Endothelial cell of hepatic sinusoid (primary cell): ENCODE measurements around the gene ATP1A2.
"Not testable (repeated sequence)": the region's sequence is repeated elsewhere in the genome, so short reads cannot be mapped to it uniquely, and the experiment has no call there.

Source experiments
- in situ Hi-C: cut with HindIII; loops from 2 replicates; pipeline ENCODE4 v1.10.0; 2017; ENCODE audit warnings: low sequenced_read_pairs

ATP1A2 gene

GRCh38 chr1:160098852-160099561, 16.6 kb upstream of the ATP1A2 start:
- in situ Hi-C loops = no loop called here

DNA sequence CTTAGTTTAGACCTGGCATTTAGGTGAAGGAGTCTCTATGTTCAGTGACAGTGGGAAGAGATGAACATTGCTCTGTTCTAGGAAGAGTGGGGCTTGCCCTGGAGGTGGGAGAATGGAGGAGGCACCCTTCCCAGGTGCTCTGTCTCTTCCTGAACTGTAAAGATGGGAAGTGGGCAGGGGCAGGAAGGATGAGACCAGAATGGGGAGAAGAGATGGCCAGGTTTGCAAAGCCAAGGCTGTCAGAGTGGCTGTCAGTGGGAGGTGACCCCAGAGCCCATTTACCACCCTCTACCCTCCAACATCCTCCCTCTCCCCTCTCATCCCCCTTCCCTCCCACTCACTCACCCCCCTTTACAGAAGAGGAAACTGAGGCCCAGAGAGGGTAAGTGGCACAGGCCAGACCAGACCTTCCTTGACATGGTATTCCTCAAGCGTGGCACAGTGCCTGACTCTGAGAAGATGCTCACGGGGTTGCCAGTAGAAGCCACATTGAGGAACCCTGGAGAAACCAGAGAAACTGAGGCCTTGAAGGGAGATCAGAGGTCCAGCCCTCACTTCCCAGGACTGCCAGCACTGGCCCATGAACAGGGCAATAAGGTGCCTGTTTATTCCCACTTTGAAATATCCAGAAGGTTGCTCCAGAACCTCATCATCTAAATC, 15.7 kb upstream of the ATP1A2 start:
- in situ Hi-C loops = loop anchor here (10.0 kb wide), 1 partner anchor 155 kb away; no protein-coding TSS in a partner anchor

DNA sequence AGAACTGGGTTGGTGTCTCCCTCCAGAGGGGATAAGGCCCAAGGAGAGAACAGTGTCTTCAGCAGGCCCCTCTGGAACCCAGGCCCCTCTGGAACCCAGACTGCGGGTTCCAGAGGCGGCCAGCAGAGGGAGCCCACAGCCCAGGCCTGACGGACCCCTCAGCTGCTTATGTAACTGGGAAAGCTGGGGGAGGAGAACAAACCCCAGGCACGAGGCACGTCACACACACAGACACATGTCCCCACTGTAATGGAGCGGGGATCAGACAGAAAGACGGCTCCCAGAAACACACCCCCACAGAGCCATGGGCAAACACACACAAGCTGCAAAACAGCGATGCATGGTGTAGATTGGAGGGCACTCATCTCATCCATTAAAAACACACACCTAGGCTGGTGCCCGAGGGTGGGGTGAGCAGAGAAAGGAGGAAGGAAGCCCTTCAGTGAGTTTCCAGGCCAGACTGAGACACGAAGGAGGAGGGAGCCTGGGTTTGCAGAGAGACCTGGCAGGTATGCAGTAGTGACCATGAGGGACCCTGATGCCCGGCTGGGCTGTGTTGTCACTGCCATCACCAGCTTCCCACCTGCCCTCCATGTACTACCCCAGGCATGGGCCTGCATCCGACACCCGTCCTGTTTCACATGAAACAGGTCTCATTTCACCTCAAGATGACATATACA, 14.4 kb upstream of the ATP1A2 start:
- in situ Hi-C loops = loop anchor here (10.0 kb wide), 1 partner anchor 154 kb away; no protein-coding TSS in a partner anchor

- in situ Hi-C loops = loop anchor here (10.0 kb wide), 1 partner anchor 153 kb away; no protein-coding TSS in a partner anchor
These were observed 13.6 kb upstream of the ATP1A2 start for GRCh38 chr1:160101717-160102522.

- in situ Hi-C loops = loop anchor here (10.0 kb wide), 1 partner anchor 151 kb away; no protein-coding TSS in a partner anchor
These were observed 11.7 kb upstream of the ATP1A2 start for GRCh38 chr1:160103658-160104408.

GRCh38 chr1:160104486-160104885, 11.1 kb upstream of the ATP1A2 start:
- in situ Hi-C loops = loop anchor here (10.0 kb wide), 1 partner anchor 150 kb away; no protein-coding TSS in a partner anchor

- in situ Hi-C loops = loop anchor here (10.0 kb wide), 1 partner anchor 150 kb away; no protein-coding TSS in a partner anchor
These were observed 10.4 kb upstream of the ATP1A2 start for GRCh38 chr1:160105155-160105554.

- in situ Hi-C loops = loop anchor here (10.0 kb wide), 1 partner anchor 147 kb away; no protein-coding TSS in a partner anchor
These were observed 8.0 kb upstream of the ATP1A2 start for GRCh38 chr1:160107512-160107911.

GRCh38 chr1:160108888-160109662, 6.5 kb upstream of the ATP1A2 start:
- in situ Hi-C loops = loop anchor here (10.0 kb wide), 1 partner anchor 146 kb away; no protein-coding TSS in a partner anchor

GRCh38 chr1:160109686-160110085, 5.9 kb upstream of the ATP1A2 start:
- in situ Hi-C loops = loop anchor here (10.0 kb wide), 1 partner anchor 145 kb away; no protein-coding TSS in a partner anchor

GRCh38 chr1:160111462-160111861, 4.1 kb upstream of the ATP1A2 start:
- in situ Hi-C loops = not testable (repeated sequence)

GRCh38 chr1:160112357-160112756, 3.2 kb upstream of the ATP1A2 start:
- in situ Hi-C loops = no loop called here

GRCh38 chr1:160113407-160113806, 2.2 kb upstream of the ATP1A2 start:
- in situ Hi-C loops = no loop called here

GRCh38 chr1:160114085-160114484, 1.5 kb upstream of the ATP1A2 start:
- in situ Hi-C loops = no loop called here

DNA sequence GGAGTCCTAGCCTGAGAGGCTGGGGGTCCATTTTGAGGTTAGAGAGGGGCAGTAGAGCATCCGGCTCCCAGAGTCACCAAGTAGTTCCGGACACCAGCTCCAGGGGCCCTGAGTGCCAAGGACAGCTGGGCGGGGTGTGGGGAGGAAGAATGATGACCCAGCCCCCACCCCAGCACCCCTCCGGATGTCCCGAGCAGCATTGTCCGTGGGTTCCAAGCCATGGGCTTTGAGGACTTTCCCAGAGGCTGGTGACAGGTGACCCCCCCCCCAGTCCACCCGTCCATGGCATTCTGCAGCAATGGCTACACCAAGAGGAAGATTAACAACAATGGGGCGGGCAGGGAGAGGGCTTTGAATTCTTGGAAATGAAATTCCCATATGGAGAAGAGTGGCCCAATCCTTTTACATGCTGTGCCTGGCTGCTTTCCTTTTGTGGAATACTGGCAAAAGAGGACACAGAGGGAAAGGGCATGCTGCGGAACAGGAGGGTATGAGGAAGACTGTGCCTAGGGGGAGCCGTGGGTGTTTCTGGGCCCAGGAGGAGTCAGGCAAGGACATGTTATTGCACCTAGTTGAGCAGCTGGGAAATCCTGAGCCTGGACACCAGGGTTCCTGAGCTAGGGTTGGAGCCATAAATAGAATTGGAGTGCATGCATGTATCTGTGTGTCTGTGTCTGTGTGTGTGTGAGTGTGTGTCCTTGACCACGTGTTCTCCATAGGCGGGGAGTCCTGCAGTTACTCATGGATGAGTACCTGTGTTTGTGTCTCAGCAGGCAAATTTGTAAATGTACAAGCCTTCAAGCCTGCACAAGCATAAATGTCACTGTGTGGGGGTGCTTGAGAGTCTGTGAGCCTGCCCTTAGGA, 956 bp downstream of the ATP1A2 start:
- in situ Hi-C loops = no loop called here

GRCh38 chr1:160117300-160117699, 1.7 kb downstream of the ATP1A2 start:
- in situ Hi-C loops = no loop called here

DNA sequence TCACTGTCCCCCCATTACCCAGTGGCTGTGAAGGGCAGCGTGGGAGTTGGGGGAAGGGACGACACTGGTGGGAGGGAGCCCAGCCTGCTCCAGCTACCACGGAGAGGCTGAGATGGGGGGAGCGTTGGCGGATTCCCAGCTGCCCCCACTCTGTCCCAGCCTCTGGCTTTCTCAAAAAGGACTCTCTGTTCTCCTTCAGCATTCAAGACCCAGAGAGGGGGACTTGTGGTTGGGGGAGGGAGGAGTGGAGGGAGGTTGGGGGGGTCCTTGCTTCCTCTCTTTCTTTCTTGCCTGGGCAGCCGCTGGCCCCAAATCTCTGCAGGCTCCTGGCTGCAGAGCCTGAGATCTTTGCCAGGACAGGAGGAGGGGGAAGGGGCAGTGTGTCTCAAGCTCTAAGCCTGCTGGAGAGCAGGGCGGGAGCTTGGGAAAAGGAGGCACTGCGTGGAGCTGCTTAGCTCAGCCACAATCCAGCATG, 2.2 kb downstream of the ATP1A2 start:
- in situ Hi-C loops = no loop called here

DNA sequence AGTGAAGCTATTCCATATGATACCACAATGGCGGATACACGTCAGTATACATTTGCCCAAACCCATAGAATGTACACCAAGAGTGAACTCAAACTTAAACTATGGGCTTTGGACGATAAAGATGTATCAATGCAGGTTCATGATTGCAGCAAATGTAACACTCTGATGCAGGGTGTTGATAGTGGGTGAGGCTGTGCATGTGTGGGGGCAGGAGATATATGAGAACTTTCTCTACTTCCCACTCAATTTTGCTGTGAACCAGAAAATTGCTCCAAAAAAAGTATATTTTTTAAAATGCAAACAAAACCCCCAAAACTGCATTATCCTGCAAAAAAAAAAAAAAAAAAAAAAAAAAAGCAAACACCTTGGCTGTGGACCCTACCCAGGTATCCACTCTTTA, 3.4 kb downstream of the ATP1A2 start:
- in situ Hi-C loops = no loop called here
